GM19455 (cell line): ENCODE measurements around the gene NECAB2.

Experiments used
- ATAC-seq: cut with Tn5 transposase; IDR thresholded peaks from one replicate; pipeline ENCODE4 v1.9.1; 2021; ENCODE audit not compliant: unreplicated experiment

NECAB2 gene

DNA sequence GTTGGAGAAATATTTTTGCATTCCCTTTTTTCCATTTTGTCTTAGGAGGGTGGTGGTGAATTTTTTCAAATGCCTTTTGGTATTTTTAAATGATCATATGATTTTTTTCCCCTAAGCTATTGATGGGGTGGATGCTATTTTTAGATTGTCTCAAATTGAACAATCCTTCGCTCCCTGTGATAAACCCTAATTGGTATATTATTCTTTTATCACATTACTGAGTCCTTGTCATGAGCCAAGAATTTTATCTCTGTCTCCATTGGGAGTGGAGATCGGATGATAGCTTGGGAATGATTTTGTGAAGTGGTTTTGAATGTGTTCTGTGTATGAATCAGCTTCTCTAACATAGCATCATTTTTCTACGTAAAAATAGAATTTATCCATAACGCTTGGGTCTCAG is 15.4 kb downstream of the NECAB2 start:
- no peak for ATAC-seq

DNA sequence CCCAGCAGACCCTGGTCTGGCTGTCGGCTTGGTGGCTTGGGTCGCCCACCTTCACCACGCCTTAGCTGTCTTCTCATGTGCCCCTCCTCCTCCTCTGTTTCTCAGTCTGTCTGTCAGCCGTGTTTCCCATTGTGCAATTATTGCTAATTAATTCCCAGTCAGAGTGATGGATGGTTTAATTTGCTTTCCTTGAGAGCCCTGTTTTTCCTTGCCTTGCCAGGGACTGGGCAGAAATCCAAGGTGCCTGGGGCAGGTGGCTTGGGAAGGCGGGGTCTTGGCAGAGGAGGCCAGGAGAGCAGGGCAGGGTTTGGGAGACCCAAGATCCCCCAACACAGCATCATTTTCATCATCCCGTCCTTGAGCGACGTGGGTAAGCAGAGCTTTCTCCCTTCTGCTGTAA is 21.3 kb downstream of the NECAB2 start:
- ATAC-seq, result no peak

- ATAC-seq, result no peak
Measured at GRCh38 chr16:83990492-83990891, 22.4 kb downstream of the NECAB2 start.

DNA sequence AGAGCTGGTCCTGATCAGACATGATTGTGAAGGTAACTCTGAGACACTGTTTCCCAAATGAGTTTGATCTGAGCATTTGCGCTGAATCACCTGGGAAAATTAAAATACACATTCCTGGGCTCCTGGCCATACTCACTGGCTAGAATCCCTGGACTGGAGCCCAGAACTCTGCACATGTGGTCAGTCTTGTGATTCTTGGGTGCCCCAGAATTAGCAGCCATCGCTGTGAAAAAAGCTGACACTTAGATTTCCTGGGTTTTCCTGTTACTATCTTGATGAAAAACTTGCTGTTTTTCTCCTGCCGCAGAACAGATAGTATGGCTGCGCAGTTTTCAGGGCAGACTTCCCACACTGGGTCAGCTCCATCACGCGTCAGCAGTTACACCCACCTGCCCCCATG is 24.6 kb downstream of the NECAB2 start:
- no peak for ATAC-seq

- ATAC-seq, result no peak
Measured at GRCh38 chr16:83994087-83994486, 26.0 kb downstream of the NECAB2 start.

DNA sequence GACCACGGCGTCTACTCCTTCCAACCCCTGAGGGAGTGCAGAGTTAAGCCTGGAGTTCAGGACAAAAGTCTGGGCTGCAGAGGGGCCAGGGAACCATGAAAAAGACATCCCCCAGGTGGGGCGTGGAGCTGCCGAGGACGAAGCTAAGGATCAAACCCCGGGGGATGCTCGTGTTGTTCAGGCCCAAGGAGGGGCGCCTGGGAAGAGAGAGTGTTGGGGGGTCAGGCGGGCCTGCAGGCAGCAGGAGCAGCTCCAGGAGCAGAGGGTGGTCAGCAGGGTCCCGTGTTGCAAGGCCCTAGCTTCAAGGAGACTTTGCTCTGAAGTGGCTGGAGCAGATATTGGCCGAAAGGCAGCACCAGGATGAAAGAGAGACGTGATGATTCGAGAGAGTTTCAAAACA is 26.7 kb downstream of the NECAB2 start:
- ATAC-seq, result no peak

GRCh38 chr16:83995754-83996153 is 27.7 kb downstream of the NECAB2 start:
- ATAC-seq, result no peak

- no peak for ATAC-seq
Measured at GRCh38 chr16:83996481-83997252, 28.6 kb downstream of the NECAB2 start.

DNA sequence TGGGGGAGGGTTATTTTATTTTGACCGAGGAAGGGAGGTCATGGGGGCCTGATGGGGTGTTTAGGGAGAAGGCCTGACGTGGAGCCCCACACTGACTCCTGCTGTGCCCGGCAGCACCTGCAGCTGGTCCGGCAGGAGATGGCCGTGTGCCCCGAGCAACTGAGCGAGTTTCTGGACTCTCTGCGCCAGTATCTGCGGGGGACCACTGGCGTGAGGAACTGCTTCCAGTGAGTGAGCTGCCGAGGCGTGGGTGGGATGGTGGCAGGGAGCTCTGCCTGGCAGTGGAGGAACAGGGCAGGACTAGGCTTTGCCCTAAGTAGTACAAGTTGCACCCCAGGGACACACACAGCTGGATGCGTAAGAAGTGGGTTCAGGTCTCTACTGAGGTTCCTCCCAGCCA is 30.0 kb downstream of the NECAB2 start:
- no peak for ATAC-seq

DNA sequence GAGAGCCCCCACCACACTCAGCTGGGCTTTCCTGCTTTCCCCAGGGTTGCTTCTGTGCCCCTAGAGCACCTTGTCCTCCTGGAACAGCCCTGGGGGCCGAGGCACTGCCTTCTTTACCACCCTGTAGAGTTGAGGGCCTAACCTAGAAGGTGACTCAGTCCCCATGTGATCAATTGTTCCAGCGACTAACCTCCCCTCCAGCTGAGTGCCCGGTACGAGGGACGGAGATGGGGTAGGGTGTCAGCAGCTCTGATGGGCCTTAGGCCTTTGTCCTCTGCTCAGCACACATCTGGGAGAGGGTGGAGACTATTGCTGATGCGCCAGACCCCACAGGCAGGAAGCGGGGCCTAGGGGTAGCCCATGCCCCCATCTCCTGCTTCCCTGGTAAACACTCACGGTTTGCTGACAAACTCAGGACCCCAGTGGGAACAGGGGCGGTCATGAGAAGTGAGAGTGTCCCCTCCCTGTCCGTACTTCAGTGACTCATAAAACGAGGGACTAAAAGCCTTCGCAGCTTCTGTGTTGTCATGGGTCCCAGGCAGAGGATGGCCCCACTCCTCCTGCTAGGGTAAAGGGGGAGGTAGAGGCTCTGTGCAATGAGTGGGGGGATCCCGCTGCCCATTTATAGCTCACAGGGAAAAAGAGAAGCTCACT is 33.1 kb downstream of the NECAB2 start:
- no peak for ATAC-seq

DNA sequence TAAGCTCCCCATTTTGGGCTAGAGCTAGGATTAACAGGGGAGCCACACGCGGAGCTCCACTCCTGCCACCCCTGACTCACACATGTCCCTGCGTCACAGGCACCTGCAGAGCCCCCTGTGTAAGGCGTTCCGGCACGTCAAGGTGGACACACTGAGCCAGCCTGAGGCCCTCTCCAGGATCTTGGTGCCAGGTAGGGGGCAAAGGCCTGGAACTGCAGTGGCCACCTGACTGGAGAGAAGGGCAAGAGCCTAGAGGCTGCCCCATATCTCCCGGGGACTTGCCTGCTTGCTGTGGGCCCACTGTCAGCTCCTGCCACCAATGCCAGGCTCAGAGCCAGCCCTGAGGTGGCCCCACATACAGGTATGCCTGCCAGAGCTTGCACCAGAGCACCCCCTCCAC is 33.7 kb downstream of the NECAB2 start:
- no peak for ATAC-seq

DNA sequence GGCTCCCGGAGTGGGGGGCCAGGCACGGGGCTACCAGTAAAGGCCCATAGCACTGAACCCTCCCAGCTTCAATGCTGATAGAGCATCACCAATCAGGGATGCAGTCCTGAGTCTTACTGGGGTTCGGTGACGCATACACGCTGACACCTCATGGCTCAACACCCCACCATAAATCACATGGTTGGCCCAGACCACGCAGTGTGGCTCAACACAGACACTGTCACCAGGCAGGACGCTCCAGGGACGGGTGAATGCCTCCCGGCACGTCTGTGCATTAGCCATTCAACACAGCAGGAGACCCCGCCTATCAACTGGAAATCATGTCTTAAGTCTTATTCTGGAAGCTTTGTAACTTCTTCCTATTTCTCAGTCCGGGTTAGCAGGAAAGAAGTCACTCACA is 35.0 kb downstream of the NECAB2 start:
- no peak for ATAC-seq

- no peak for ATAC-seq
Measured at GRCh38 chr16:84004442-84004841, 36.4 kb downstream of the NECAB2 start.

- no peak for ATAC-seq
Measured at GRCh38 chr16:84005391-84005790, 37.3 kb downstream of the NECAB2 start.

GRCh38 chr16:84007520-84007919 is 39.5 kb downstream of the NECAB2 start:
- no peak for ATAC-seq

- ATAC-seq, result no peak
Measured at GRCh38 chr16:84007965-84008364, 39.9 kb downstream of the NECAB2 start.

DNA sequence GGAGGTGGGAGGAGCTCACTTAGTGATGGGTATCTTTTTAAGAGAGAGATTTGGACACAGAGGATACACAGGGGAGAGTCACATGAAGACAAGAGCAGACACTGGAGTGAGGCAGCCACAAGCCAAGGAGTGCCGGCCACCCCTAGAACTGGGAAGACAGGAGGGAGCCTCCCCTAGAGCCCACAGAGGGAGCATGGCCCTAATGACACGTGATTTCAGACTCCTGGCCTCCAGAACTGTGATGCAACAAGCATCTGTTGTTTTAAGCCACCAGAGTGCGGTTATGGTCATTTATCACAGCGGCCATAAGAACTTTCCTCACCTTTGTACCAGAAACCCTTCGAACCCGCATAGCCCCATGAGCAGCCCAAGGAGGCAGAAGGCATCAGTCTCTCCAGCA is 41.2 kb downstream of the NECAB2 start:
- no peak for ATAC-seq

DNA sequence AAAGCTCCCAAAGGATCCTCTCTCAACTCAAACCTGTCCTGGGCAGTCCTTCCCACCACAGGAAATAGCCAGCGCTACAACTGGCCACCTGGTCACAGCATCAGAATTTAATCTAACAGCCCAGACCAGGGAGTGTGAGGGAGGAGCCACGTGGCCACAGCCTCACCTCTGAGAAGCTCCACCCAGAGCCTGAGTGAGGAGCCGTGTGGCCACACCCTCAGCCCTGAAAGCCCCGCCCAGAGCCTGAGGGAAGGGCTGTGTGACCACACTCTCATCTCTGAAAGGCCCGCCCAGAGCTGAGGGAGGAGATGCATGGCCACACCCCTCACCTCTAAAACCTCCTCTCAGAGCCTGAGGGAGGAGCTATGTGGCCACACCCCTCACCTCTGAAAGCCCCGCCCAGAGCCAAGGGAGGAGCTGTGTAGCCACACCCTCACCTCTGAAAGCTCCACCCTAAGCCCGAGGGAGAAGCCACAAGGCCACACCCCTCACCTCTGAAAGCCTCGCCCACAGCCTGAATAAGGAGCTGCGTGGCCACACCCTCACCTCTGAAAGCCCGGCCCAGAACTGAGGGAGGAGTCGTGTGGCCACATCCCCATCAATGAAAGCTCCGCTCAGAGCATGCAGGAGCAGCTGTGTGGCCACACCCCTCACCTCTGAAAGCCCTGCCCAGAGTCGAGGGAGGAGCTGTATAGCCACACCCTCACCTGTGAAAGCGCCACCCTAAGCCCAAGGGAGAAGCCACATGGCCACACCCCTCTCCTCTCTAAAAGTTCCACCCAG is 45.9 kb downstream of the NECAB2 start:
- peak; percentile 69 for ATAC-seq

DNA sequence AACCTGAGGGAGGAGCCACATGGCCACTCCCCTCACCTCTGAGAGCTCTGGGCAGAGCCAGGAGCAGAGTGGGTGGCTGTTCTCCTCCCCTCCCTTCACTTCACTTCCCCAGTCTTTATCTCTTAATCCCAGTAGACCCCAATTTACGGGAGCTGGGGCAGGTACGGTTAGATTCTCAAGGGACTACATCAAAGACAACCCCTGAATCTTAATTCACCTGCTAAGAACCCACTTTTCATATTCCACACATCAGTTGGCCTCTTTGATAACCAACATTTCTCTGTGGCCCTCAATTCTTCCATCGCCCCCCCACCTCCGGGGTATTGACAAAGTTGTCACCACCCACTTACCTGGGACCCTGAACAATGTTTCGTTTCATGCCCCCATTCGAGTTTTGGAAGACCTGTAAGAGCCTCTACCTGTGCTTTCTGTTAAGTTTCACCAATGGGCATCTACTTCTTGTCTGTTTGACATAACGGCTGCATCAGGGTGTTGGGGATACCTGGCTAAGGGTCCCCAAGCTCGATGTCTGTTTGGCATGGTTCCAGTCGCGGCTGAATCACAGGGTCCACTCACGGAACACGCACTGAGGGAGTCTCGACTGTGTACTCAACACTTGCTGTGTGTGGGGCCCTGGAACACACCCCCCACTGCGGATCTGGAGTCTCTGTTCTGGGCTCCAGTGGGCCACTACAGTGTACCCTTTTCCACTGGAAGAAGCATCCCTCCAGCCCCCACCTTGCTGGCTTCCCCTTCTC is 46.7 kb downstream of the NECAB2 start:
- ATAC-seq, result no peak

DNA sequence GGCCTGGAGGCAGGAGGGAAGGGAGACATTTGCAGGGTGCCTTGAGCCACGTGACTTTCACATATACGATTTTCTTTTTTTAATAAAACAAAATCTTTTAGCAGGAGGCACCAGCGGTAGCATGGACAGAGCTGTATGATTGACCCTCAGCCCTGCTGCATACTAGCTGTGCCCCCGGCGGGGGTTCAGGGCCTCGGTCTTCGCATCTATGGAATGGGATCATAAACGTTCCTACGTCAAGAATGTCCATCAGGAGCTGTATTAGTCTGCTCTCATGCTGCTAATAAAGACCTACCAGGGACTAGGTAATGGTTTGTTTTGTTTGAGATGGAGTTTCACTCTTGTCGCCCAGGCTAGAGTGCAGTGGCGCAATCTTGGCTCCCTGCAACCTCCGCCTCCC is 47.4 kb downstream of the NECAB2 start:
- ATAC-seq, result no peak

DNA sequence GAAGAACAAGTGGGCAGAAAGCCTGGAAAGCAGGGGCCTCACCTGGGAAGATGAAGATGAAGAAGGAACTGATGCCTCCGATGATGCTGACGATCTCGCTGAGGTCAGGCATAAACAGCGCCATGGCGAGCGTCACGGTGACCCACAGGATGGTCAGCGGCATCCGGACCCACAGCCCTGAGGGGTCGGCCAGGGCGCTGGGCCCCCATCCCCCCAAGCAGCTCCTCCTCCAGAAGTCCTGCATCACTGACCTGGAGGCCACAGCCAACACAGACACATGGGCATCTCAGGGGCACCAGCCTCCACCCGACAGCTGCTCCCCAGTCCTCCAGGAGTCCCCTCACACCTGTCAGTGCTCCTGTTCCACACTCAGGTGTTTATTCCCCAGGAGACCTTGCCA is 48.4 kb downstream of the NECAB2 start:
- ATAC-seq, result no peak
